GM23248 (cell line): ENCODE measurements around the gene ZBP1.

Experiments
- EZH2 ChIP-seq: fragments of 200-600 bp; sonication (generic); IDR thresholded peaks from 2 replicates; pipeline ENCODE4 v1.6.1; 2018; ENCODE audit warnings: antibody characterized with exemption, mild to moderate bottlenecking; ENCODE audit not compliant: insufficient read depth, poor library complexity, severe bottlenecking
- EZH2phosphoT487 ChIP-seq: fragments of 200-600 bp; sonication (generic); IDR thresholded peaks from 2 replicates; pipeline ENCODE4 v1.6.1; 2018; ENCODE audit warnings: antibody characterized with exemption, moderate library complexity, mild to moderate bottlenecking, low read depth; ENCODE audit not compliant: insufficient read depth

- TF ChIP-seq EZH2phosphoT487 (no peak), EZH2 (no peak)
Measured at GRCh38 chr20:57568088-57568896, 51.9 kb downstream of the ZBP1 start.
